ENCODE data around the gene CASP8. TPM values are rescaled to one million over a fixed set of nuclear protein-coding genes. Genes with fewer than 3 reads are reported as not detected.

Gene CASP8
- total and polyA plus RNA-seq, 2 of the 13 experiments (the other 11 are each of a cell fraction or from before 2014, with no cell fraction given), result 25.0 to 52.8 TPM

DNA sequence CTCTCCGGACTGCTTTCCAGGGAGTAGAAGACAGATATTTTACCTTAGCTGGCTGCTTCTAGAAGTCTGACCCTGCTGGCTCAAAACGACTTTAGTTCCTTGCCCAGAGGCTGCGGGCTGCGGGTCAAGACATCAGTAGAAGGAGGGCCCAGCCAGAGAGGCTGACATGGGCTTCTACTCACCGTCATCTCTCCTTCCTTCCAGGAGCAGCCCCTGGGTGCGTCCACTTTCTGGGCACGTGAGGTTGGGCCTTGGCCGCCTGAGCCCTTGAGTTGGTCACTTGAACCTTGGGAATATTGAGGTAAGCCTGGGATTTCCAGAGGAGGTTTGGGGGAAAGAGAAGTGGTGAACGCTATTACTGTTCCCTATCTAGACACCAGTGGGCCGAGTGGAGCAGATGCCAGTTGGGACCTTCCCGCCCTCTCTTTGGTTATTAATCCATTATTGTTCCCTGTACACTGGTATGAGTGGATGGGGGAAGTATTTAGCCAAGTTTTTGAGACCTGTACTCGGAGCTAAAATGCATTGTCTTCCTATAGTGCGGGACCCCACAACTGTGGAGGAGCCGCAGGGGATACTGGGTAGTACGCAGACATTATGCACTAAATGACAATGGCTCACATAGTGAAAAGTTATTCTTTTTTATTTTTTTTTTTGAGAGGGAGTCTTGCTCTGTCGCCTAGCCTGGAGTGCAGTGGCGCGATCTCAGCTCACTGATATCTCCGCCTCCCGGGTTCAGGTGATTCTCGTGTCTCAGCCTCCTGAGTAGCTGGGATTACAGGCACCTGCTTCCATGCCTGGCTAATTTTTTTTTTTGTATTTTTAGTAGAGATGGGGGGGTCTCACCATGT, 26.3 kb upstream of the CASP8 start (continued):
- TF ChIP-seq, protein P1, sequence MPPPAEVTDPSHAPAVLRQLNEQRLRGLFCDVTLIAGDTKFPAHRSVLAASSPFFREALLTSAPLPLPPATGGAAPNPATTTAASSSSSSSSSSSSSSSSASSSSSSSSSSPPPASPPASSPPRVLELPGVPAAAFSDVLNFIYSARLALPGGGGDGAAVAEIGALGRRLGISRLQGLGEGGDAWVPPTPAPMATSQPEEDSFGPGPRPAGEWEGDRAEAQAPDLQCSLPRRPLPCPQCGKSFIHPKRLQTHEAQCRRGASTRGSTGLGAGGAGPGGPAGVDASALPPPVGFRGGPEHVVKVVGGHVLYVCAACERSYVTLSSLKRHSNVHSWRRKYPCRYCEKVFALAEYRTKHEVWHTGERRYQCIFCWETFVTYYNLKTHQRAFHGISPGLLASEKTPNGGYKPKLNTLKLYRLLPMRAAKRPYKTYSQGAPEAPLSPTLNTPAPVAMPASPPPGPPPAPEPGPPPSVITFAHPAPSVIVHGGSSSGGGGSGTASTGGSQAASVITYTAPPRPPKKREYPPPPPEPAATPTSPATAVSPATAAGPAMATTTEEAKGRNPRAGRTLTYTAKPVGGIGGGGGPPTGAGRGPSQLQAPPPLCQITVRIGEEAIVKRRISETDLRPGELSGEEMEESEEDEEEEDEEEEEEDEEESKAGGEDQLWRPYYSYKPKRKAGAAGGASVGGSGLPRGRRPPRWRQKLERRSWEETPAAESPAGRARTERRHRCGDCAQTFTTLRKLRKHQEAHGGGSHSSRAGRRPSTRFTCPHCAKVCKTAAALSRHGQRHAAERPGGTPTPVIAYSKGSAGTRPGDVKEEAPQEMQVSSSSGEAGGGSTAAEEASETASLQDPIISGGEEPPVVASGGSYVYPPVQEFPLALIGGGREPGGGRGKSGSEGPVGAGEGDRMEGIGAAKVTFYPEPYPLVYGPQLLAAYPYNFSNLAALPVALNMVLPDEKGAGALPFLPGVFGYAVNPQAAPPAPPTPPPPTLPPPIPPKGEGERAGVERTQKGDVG (CRISPR knock-in tag; IDR thresholded peaks at IDR 0.05; ENCODE audit: borderline replicate concordance), result 0 out of 2 replicates have a peak, but pooled peaks have one; percentile 36
- TF ChIP-seq ZBTB7A (CRISPR knock-in tag; IDR thresholded peaks at IDR 0.05) (no peak), ELF3 (CRISPR knock-in tag; IDR thresholded peaks at IDR 0.05) (no peak), ZNF367 (CRISPR knock-in tag; IDR thresholded peaks at IDR 0.05; ENCODE audit: borderline replicate concordance) (no peak), ZNF501 (CRISPR knock-in tag; IDR thresholded peaks at IDR 0.05) (0 out of 2 replicates have a peak, but pooled peaks have one; percentile 7), ZFP90 (CRISPR knock-in tag; IDR thresholded peaks at IDR 0.05; ENCODE audit: borderline replicate concordance) (no peak; the same call in 1 of the 2 replicates), CENPT (CRISPR knock-in tag; IDR thresholded peaks at IDR 0.05; ENCODE audit: low read depth) (no peak), ZNF546 (CRISPR knock-in tag; conservative IDR thresholded peaks at IDR 0.05) (0 out of 2 replicates have a peak, but pooled peaks have one; percentile 43), TCF12 (IDR thresholded peaks at IDR 0.05) (no peak), TCF12 (CRISPR knock-in tag; IDR thresholded peaks at IDR 0.05) (no peak), ZFP36L2 (CRISPR knock-in tag; IDR thresholded peaks at IDR 0.05) (no peak), ZNF225 (CRISPR knock-in tag; IDR thresholded peaks at IDR 0.05) (no peak), HNRNPH1 (optimal IDR thresholded peaks at IDR 0.05; ENCODE audit: low read depth, low read length) (no peak), ATRX (CRISPR knock-in tag; IDR thresholded peaks at IDR 0.05; ENCODE audit: borderline replicate concordance) (no peak), ZSCAN20 (CRISPR knock-in tag; IDR thresholded peaks at IDR 0.05; ENCODE audit: borderline replicate concordance) (no peak), TOPORS (CRISPR knock-in tag; IDR thresholded peaks at IDR 0.05) (no peak), SP1 (IDR thresholded peaks at IDR 0.05) (no peak), SP1 (CRISPR knock-in tag; IDR thresholded peaks at IDR 0.05) (no peak), ZMYM3 (CRISPR knock-in tag; IDR thresholded peaks at IDR 0.05) (no peak), MAFG (CRISPR knock-in tag; IDR thresholded peaks at IDR 0.05) (no peak), ZMYM2 (CRISPR knock-in tag; IDR thresholded peaks at IDR 0.05) (no peak), SIN3B (IDR thresholded peaks at IDR 0.05; ENCODE audit: low read length) (no peak), JUN (CRISPR knock-in tag; IDR thresholded peaks at IDR 0.05) (no peak), ZSCAN30 (CRISPR knock-in tag; IDR thresholded peaks at IDR 0.05) (no peak), SP2 (CRISPR knock-in tag; IDR thresholded peaks at IDR 0.05) (no peak), ZNF530 (CRISPR knock-in tag; IDR thresholded peaks at IDR 0.05; ENCODE audit: low read depth) (no peak; the same call in 1 of the 2 replicates), SMAD9 (CRISPR knock-in tag; IDR thresholded peaks at IDR 0.05) (no peak), RAD21 (CRISPR knock-in tag; IDR thresholded peaks at IDR 0.05) (no peak), NR1H2 (CRISPR knock-in tag; IDR thresholded peaks at IDR 0.05; ENCODE audit: borderline replicate concordance, low read depth) (no peak)
- TF ChIP-seq, protein P2, sequence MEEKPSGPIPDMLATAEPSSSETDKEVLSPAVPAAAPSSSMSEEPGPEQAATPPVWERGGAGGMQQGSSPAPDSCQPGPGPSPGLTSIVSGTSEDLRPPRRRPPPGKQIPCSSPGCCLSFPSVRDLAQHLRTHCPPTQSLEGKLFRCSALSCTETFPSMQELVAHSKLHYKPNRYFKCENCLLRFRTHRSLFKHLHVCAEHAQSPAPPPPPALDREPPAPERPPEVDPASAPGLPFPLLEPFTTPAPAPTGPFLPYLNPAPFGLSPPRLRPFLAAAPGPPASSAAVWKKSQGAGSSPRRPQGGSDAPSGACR (CRISPR knock-in tag; IDR thresholded peaks at IDR 0.05), result no peak

All from HepG2 (cell line).